ENCODE measurements around the gene TRIM49D2.
"Not testable (repeated sequence)": the region's sequence is repeated elsewhere in the genome, so short reads cannot be mapped to it uniquely, and the experiment has no call there.

TRIM49D2 gene, protein sequence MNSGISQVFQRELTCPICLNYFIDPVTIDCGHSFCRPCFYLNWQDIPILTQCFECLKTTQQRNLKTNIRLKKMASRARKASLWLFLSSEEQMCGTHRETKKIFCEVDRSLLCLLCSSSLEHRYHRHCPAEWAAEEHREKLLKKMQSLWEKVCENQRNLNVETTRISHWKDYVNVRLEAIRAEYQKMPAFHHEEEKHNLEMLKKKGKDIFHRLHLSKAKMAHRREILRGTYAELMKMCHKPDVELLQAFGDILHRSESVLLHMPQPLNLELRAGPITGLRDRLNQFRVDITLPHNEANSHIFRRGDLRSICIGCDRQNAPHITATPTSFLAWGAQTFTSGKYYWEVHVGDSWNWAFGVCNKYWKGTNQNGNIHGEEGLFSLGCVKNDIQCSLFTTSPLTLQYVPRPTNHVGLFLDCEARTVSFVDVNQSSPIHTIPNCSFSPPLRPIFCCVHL

DNA sequence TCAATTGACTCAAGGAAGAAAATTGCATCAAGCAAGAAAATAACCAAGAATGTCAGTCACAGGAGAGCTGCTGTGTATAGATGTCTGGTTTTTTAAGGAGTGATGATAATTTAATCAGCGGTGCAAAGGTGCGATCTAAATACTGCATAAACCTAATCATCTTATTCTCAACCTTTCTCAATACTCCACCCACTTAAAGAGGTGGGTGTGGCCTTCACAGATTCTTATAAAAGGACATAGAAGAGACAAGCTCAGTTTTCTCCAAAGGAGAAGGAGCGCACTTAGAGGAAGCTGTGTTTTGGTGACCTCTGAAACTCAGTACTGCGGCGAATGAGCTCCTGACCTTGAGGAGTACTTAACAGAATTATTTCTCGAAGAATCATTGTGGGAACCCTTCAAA lies at the start of gene TRIM49D2:
TSS of gene TRIM49D2 (plus strand) at position 301 of the 400 bp plus-strand sequence. CDS start 2,698 bp downstream, outside the sequence.
- not testable (repeated sequence) for DNase-seq

DNA sequence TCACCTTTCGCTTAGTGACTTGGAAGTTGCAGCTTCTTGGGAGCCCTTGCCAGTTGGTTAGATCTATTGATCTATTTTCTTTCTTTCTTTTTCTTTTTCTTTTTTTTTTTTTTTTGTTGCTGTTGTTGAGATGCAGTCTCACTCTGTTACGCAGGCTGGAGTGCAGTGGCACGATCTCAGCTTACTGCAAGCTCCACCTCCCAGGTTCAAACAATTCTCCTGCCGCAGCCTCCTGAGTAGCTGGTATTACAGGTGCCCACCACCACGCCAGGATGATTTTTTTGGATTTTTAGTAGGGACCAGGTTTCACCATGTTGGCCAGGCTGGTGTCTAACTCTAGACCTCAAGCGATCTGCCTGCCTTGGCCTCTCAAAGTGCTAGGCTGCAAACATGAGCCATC lies 46.4 kb upstream of the TRIM49D2 start:
- DNase-seq = not testable (repeated sequence)

DNA sequence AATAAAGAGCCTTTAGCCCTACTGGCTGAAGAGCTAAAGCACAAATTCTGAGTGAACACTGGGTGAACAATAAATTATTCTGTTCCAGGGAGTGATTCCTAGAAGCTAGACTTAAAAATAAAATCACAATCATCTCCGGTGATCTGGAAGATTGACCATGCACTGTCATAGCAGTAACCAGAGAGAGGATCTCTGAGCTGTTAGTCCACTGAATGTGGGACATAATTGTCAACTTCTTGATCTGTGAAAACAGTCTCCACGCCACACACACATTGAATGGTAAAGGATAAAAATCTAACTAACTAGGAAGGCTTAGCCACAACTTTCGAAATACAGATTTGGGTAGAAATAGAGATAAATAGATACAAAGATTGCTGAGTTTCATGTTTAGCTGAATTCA lies 30.6 kb upstream of the TRIM49D2 start:
- DNase-seq = not testable (repeated sequence)

DNA sequence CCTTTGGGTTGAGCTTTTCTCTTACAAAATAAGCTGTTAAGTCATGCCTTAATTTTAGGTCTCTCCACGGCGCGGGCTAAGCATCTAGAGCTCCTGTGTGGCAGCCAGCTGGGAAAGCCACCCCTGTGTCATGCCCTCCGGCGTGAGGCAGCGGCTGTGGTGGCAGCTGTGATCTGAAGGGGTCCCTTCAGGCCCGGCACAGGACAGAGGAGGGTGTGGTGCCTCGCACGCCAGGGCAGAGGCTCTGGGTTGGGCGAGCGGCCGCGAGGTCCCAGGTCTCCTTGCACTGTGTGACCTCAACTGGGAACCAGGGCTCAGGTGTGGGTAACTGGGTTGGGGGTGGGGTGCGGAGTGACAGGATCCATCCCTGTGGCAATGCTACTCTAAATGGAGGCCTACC lies 23.1 kb upstream of the TRIM49D2 start:
- not testable (repeated sequence) for DNase-seq

DNA sequence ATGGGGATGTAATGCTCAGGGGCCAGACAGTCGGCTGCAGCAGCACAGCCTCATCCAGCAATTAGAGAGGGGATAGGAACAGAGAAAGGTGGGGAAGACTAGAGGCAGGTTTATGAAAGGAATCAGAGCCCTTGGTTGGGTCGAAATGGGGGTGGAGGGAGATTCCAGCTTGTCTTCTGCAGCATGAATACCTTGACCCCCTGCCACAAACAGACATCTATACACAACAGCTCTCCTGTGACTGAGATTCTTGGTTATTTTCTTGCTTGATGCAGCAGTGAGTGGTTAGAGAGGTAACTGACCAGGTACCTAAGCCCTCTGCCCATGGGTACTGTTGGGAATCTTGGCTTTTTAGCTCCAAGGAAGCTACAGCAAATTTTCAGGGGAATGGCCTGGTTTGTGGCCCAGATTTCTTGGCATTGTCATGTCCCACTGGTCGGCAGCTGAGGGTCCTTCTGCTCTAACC lies 1.6 kb upstream of the TRIM49D2 start, which contains the start of gene TRIM49D1:
TSS of gene TRIM49D1 (minus strand) at position 51 of the 466 bp plus-strand sequence. CDS start 4,535 bp downstream, outside the sequence.
- no peak for DNase-seq

DNA sequence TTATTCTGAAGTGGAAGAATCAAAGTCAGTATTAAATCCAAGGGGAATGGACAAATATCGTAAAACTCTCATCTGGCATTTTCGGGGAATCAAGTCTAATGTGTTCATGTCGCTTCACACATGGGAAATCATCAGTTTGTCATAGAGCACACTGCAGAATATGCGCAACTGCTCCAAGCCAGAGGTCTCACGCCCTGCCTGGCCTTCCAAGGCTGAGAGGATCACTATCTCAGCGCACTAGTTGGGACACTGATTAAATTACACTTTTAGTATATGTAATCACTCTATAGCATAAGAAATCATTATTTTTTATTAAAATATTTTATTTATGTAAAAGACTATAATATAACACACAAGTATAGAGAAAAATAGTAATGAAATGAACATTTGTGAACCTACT lies 37.0 kb downstream of the TRIM49D2 start:
- DNase-seq = not testable (repeated sequence)

DNA sequence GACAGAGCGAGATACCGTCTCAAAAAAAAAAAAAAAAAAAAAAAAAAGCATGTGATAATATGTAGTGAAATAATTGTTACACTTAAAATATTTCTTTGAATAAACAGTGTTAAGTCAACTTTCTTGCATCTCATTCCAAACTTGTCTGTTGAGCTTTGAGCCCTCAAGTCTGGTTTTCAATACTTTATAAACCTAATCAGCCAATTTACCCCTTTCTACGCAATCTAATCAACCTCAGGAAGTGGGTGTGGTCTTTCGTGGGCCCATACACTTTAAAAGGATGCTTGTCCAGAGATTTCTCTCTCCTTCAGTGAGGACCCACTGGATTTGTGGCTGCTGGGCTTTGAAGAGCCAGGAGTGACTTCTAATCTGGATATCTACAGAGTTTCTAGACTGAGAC lies 41.9 kb downstream of the TRIM49D2 start, which contains the start of gene TRIM64:
TSS of gene TRIM64 (plus strand) at position 301 of the 400 bp plus-strand sequence. CDS start 2,467 bp downstream, outside the sequence.
- not testable (repeated sequence) for DNase-seq
